H1 (cell line): ENCODE data around the gene ITGAE. TPM values are rescaled to one million over a fixed set of nuclear protein-coding genes. Genes with fewer than 3 reads are reported as not detected.
A peak's percentile ranks its signal among the peaks of the same experiment; 100 is the strongest.

Experiments used
- CTCF ChIA-PET: fragments of 300-600 bp; sonication (Branson Sonifier 250); formaldehyde crosslinking; loops from one replicate; lab custom pipeline; 2021; ENCODE audit not compliant: partially characterized antibody; lab: Charles Lee
- POLR2A ChIA-PET: fragments of 300-600 bp; sonication (Branson Sonifier 250); formaldehyde crosslinking; loops from one replicate; lab custom pipeline; 2021; ENCODE audit warnings: inconsistent platforms; ENCODE audit not compliant: partially characterized antibody; lab: Charles Lee
- DNase-seq, 2 experiments: peaks; one replicate each; pipeline versions ENCODE4 v3.0.0 to v3.0.0-alpha.2; 2010 to 2022; ENCODE audit warnings: low spot score in 2 of 2, low read depth in 1 of 2, mixed read lengths in 1 of 2
- FAIRE-seq: peaks from 2 replicates; lab custom pipeline; 2011; peaks lifted over from hg19 to GRCh38; lab: Jason Lieb, UNC
- H2AFZ ChIP-seq: 2 replicates; pipeline ENCODE4 v1.8.1; 2012; ENCODE audit warnings: low read length, inconsistent platforms
- H2AK5ac ChIP-seq: 2 replicates; pipeline ENCODE4 v1.6.1; 2013; ENCODE audit warnings: low read depth, low read length
- H2BK120ac ChIP-seq: replicated peaks from 2 replicates; pipeline ENCODE3; 2013; ENCODE audit warnings: low read depth, low read length, inconsistent platforms
- H2BK12ac ChIP-seq: 2 replicates; pipeline ENCODE4 v1.6.1; 2013; ENCODE audit warnings: low read depth, low read length
- H2BK15ac ChIP-seq: 2 replicates; pipeline ENCODE4 v1.6.1; 2013; ENCODE audit warnings: low read length
- H2BK20ac ChIP-seq: 2 replicates; pipeline ENCODE4 v1.6.1; 2013; ENCODE audit warnings: low read length
- H2BK5ac ChIP-seq: 2 replicates; pipeline ENCODE4 v1.6.1; 2013; ENCODE audit warnings: low read depth, low read length
- H3K14ac ChIP-seq: 2 replicates; pipeline ENCODE4 v1.6.1; 2013; ENCODE audit warnings: inconsistent platforms; ENCODE audit not compliant: insufficient read length
- H3K18ac ChIP-seq: 2 replicates; pipeline ENCODE4 v1.6.1; 2013; ENCODE audit warnings: low read length; ENCODE audit errors: extremely low read depth
- H3K23ac ChIP-seq: 2 replicates; pipeline ENCODE4 v1.6.1; 2013; ENCODE audit warnings: inconsistent platforms; ENCODE audit not compliant: insufficient read length
- H3K23me2 ChIP-seq: 2 replicates; pipeline ENCODE4 v1.6.1; 2013; ENCODE audit warnings: low read depth, low read length
- H3K27ac ChIP-seq: 2 replicates; pipeline ENCODE4 v1.6.1; 2011; ENCODE audit warnings: low read depth, low read length, inconsistent platforms
- H3K27me3 ChIP-seq, 4 experiments: replicated peaks in 1 of 4; 1 replicate in 1 of 4; 2 replicates in 3 of 4; pipeline versions ENCODE4 v1.6.1 to v1.8.1; 2011 to 2013; ENCODE audit warnings: low read length in 3 of 4, mild to moderate bottlenecking in 3 of 4, inconsistent platforms in 2 of 4, mixed read lengths in 2 of 4, moderate library complexity in 1 of 4; ENCODE audit not compliant: control insufficient read depth in 3 of 4, insufficient read depth in 3 of 4; ENCODE audit errors: extremely low read depth in 1 of 4
- H3K36me3 ChIP-seq, 4 experiments: 2 replicates each; pipeline versions ENCODE4 v1.6.1 to v1.8.1; 2011 to 2013; ENCODE audit warnings: mild to moderate bottlenecking in 4 of 4, low read length in 3 of 4, moderate library complexity in 2 of 4, control low read depth in 1 of 4, inconsistent platforms in 1 of 4; ENCODE audit not compliant: insufficient read depth in 4 of 4, control insufficient read depth in 2 of 4
- H3K4ac ChIP-seq: replicated peaks from 2 replicates; pipeline ENCODE3; 2013; ENCODE audit warnings: low read length, low read depth, mixed read lengths, inconsistent platforms; ENCODE audit not compliant: insufficient read length
- H3K4me1 ChIP-seq, 4 experiments: replicated peaks in 1 of 4; 1 replicate in 1 of 4; 2 replicates in 3 of 4; pipeline versions ENCODE4 v1.6.1 to v1.8.1; 2011 to 2013; ENCODE audit warnings: low read length in 3 of 4, inconsistent platforms in 2 of 4, mixed read lengths in 1 of 4; ENCODE audit not compliant: insufficient read depth in 4 of 4, control insufficient read depth in 3 of 4
- H3K4me2 ChIP-seq, 2 experiments: 2 replicates each; pipeline versions ENCODE4 v1.6.1 to v1.8.1; 2011 to 2013; ENCODE audit warnings: low read depth in 2 of 2, low read length in 2 of 2, control low read depth in 1 of 2, inconsistent platforms in 1 of 2, mild to moderate bottlenecking in 1 of 2; ENCODE audit not compliant: insufficient read depth in 1 of 2
- H3K4me3 ChIP-seq, 4 experiments: fragments of 200-600, 300-600 bp in 1 of 4; sonication (generic), shearing (Covaris generic), sonication (Bioruptor Twin) in 1 of 4; 2 replicates each; pipeline versions ENCODE4 v1.5.1 to v1.8.1; 2011 to 2016; ENCODE audit warnings: low read length in 4 of 4, low read depth in 3 of 4, control low read depth in 2 of 4, inconsistent platforms in 2 of 4, mild to moderate bottlenecking in 2 of 4, mixed read lengths in 1 of 4, moderate library complexity in 1 of 4; ENCODE audit not compliant: insufficient read depth in 2 of 4; ENCODE audit errors: extremely low read depth in 1 of 4
- H3K56ac ChIP-seq: replicated peaks from 2 replicates; pipeline ENCODE3; 2013; ENCODE audit warnings: low read depth, mild to moderate bottlenecking, mixed read lengths, low read length, inconsistent platforms; ENCODE audit not compliant: insufficient read length
- H3K79me1 ChIP-seq: 2 replicates; pipeline ENCODE4 v1.6.1; 2013; ENCODE audit warnings: low read depth, low read length, control low read depth
- H3K79me2 ChIP-seq, 2 experiments: 2 replicates each; pipeline versions ENCODE4 v1.6.1 to v1.8.1; 2012 to 2013; ENCODE audit warnings: low read length in 2 of 2, mild to moderate bottlenecking in 2 of 2, inconsistent platforms in 1 of 2; ENCODE audit not compliant: insufficient read depth in 2 of 2, control insufficient read depth in 1 of 2
- H3K9ac ChIP-seq, 4 experiments: replicated peaks in 1 of 4; 1 replicate in 1 of 4; 2 replicates in 3 of 4; pipeline versions ENCODE4 v1.6.1 to v1.8.1; 2011 to 2013; ENCODE audit warnings: low read depth in 3 of 4, low read length in 3 of 4, control low read depth in 2 of 4, mild to moderate bottlenecking in 2 of 4, moderate library complexity in 2 of 4, inconsistent platforms in 1 of 4; ENCODE audit errors: extremely low read depth in 1 of 4
- H3K9me3 ChIP-seq, 2 experiments: 2 replicates each; pipeline versions ENCODE4 v1.6.1 to v1.8.1; 2012 to 2013; ENCODE audit warnings: mild to moderate bottlenecking in 2 of 2, moderate library complexity in 2 of 2, control low read depth in 1 of 2, inconsistent platforms in 1 of 2, low read depth in 1 of 2, low read length in 1 of 2, mixed read lengths in 1 of 2; ENCODE audit not compliant: insufficient read depth in 2 of 2
- H4K20me1 ChIP-seq, 2 experiments: replicated peaks in 1 of 2; 2 replicates each; pipeline versions ENCODE3 to v1.8.1; 2011 to 2013; ENCODE audit warnings: inconsistent platforms in 2 of 2, low read length in 2 of 2, mild to moderate bottlenecking in 1 of 2; ENCODE audit not compliant: insufficient read depth in 2 of 2, control insufficient read depth in 1 of 2
- H4K5ac ChIP-seq: 2 replicates; pipeline ENCODE4 v1.6.1; 2013; ENCODE audit warnings: low read length, low read depth, mixed read lengths, inconsistent platforms; ENCODE audit not compliant: insufficient read length
- H4K8ac ChIP-seq: 2 replicates; pipeline ENCODE4 v1.8.0; 2013; ENCODE audit warnings: mild to moderate bottlenecking, moderate library complexity, low read length, inconsistent platforms; ENCODE audit not compliant: insufficient read depth; ENCODE audit errors: extremely low read depth
- H4K91ac ChIP-seq: replicated peaks from 2 replicates; pipeline ENCODE3; 2013; ENCODE audit warnings: low read length, mixed read lengths, inconsistent platforms; ENCODE audit not compliant: insufficient read length
- CTCF ChIP-seq, 3 experiments: IDR thresholded peaks; 1 replicate in 2 of 3; 2 replicates in 1 of 3; pipeline versions ENCODE4 v1.5.1 to v1.6.1; 2011; ENCODE audit warnings: low read length in 3 of 3, mild to moderate bottlenecking in 3 of 3, inconsistent platforms in 2 of 3, low read depth in 1 of 3, moderate library complexity in 1 of 3; ENCODE audit not compliant: insufficient read depth in 1 of 3; ENCODE audit errors: control extremely low read depth in 1 of 3
- EGR1 ChIP-seq: IDR thresholded peaks from 2 replicates; pipeline ENCODE4 v1.6.1; 2011; ENCODE audit warnings: low read depth, low read length, borderline replicate concordance
- EZH2 ChIP-seq: fragments of 200-600 bp; sonication (generic); IDR thresholded peaks from 2 replicates; pipeline ENCODE4 v1.7.1; 2012; ENCODE audit warnings: low read depth, mild to moderate bottlenecking, moderate library complexity, low read length, inconsistent platforms; ENCODE audit not compliant: severe bottlenecking
- GABPA ChIP-seq: IDR thresholded peaks from 2 replicates; pipeline ENCODE4 v1.6.1; 2011; ENCODE audit warnings: mild to moderate bottlenecking, low read length, moderate library complexity, borderline replicate concordance; ENCODE audit not compliant: insufficient read depth
- RAD21 ChIP-seq, 2 experiments: IDR thresholded peaks in 1 of 2; conservative IDR thresholded peaks in 1 of 2; 2 replicates each; pipeline ENCODE4 v1.6.1; 2011; ENCODE audit warnings: low read depth in 2 of 2, low read length in 2 of 2, improper control_type of control experiment in 1 of 2, inconsistent platforms in 1 of 2, mild to moderate bottlenecking in 1 of 2, moderate library complexity in 1 of 2
- SP1 ChIP-seq: IDR thresholded peaks from 2 replicates; pipeline ENCODE4 v1.6.1; 2011; ENCODE audit warnings: low read depth, low read length
- WGBS, 2 experiments: shearing (Covaris generic) in 1 of 2; methylation state at CpG; one replicate each; pipeline versions ENCODE4 v1.1.6 to v1.1.7; 2013 to 2015; ENCODE audit warnings: low lambda C conversion rate in 2 of 2, mixed read lengths in 2 of 2, inconsistent platforms in 1 of 2, low coverage in 1 of 2, missing lambda C conversion rate in 1 of 2; ENCODE audit not compliant: insufficient replicate concordance in 2 of 2, insufficient coverage in 1 of 2, insufficient read length in 1 of 2; ENCODE audit errors: extremely low coverage in 1 of 2, missing lambda C conversion rate in 1 of 2; 5-methylcytosine and 5-hydroxymethylcytosine counted together
- polyA plus RNA-seq, 7 experiments: library from polyadenylated mRNA; depleted of rRNA in 3 of 7; stranded (reverse) in 5 of 7; unstranded in 2 of 7; fragments of >200 nt in 5 of 7; fragments of 200-250 nt in 2 of 7; gene quantifications; 1 replicate in 5 of 7; 2 replicates in 1 of 7; 4 replicates in 1 of 7; pipeline versions ENCODE4 v1.2.1 to v1.2.3, GENCODE V29; 2011 to 2013; ENCODE audit warnings: missing spikeins in 2 of 7, mixed read lengths in 2 of 7
- total RNA-seq: library from RNA; stranded (reverse); fragmentation: NEBNext Ultra II Directional; extraction: Animal tissue kit (Norgen Biotek cat#: 25700); gene quantifications from 2 replicates; pipeline ENCODE4 v1.2.1, GENCODE V29; 2021

Gene ITGAE
- total and polyA plus RNA-seq, 2 of the 8 experiments (the other 6 are each of a cell fraction or from before 2014, with no cell fraction given): 23.2 to 43.1 TPM

- no peaks in the 10 kb centered on the region for H3K23me2 ChIP-seq
- no peak overlapping the region for H3K4me2 ChIP-seq
- no peak for FAIRE-seq
- H3K18ac ChIP-seq: no peak overlapping the region
- no peak overlapping the region for H2BK12ac ChIP-seq
- CTCF ChIA-PET: interaction anchor here (0.6 to 4.2 kb wide), 16 partner anchors 10 to 629 kb away, joined by 3 to 29 read pairs (median 4); partner anchors contain the start of genes CTNS, HASPIN and SHPK
- no peak overlapping the region for H2AFZ ChIP-seq
- H3K9me3 ChIP-seq: no peaks in the 10 kb centered on the region
- no peak overlapping the region for H2BK5ac ChIP-seq
- H3K27me3 ChIP-seq: 0 out of 7 replicates have a peak, but pooled peaks cover 0 to 2% (median 0%) of the 10 kb centered on the region in 4 experiments
- H3K36me3 ChIP-seq: no peaks in the 10 kb centered on the region
- peak in 1 of 2 experiments; percentile 79 for DNase-seq
- no peak overlapping the region for H3K9ac ChIP-seq
- no peak overlapping the region for H3K56ac ChIP-seq
- H3K23ac ChIP-seq: no peak overlapping the region
- 65% methylated on average over 16 of the region's 16 CpGs; no CpG with 5 or more reads in 1 of the 2 experiments for WGBS, 2 experiments
- H4K20me1 ChIP-seq: peaks cover 0 to 3% of the 10 kb centered on the region in 2 experiments
- TF ChIP-seq CTCF (IDR thresholded peaks at IDR 0.05; ENCODE audit: control extremely low read depth in 1 of 3, insufficient read depth in 1 of 3, low read depth in 1 of 3, low read length in 3 of 3) (peak; percentile 48 to 67 (median 51)), RAD21 (IDR thresholded peaks at IDR 0.05 in 1 of 2, conservative IDR thresholded peaks at IDR 0.05 in 1 of 2; ENCODE audit: low read depth in 2 of 2, low read length in 2 of 2) (peak; percentile 14 to 33; a peak in 1 of 4 replicates), GABPA (peak; percentile 25; the same call in 1 of the 2 replicates), EZH2 (no peak), SP1 (no peak), EGR1 (peak; percentile 62; the same call in 1 of the 2 replicates)
- POLR2A ChIA-PET: interaction anchor here (0.9 to 2.2 kb wide), 2 partner anchors 10 to 18 kb away, joined by 3 to 17 read pairs; partner anchors contain the start of genes EMC6 and TAX1BP3
- no peak overlapping the region for H3K14ac ChIP-seq
- H4K5ac ChIP-seq: no peak overlapping the region
- no peak overlapping the region for H2BK15ac ChIP-seq
- H2BK120ac ChIP-seq: no peak overlapping the region
- H2BK20ac ChIP-seq: no peak overlapping the region
- peak overlapping the region; percentile 27 for H4K91ac ChIP-seq
- peaks cover 0 to 2% (median 0%) of the 10 kb centered on the region in 4 experiments; a peak in 2 of 7 replicates for H3K4me1 ChIP-seq
- H3K4me3 ChIP-seq: no peak overlapping the region
- H3K79me1 ChIP-seq: no peaks in the 10 kb centered on the region
- no peak overlapping the region; the same call in 1 of the 2 replicates for H4K8ac ChIP-seq
- H3K4ac ChIP-seq: no peak overlapping the region
- no peak overlapping the region for H2AK5ac ChIP-seq
- no peak overlapping the region for H3K27ac ChIP-seq
- no peaks in the 10 kb centered on the region for H3K79me2 ChIP-seq
Observed at GRCh38 chr17:3678095-3678820, 122.7 kb downstream of the ITGAE start.
